GM18511 (cell line): ENCODE results near the gene VPS8.
A peak's percentile ranks its signal among the peaks of the same experiment; 100 is the strongest.

Experiments used
- ATAC-seq: cut with Tn5 transposase; IDR thresholded peaks from one replicate; pipeline ENCODE4 v1.9.1; 2021; ENCODE audit warnings: mild to moderate bottlenecking, moderate library complexity; ENCODE audit not compliant: unreplicated experiment

VPS8 gene, protein sequence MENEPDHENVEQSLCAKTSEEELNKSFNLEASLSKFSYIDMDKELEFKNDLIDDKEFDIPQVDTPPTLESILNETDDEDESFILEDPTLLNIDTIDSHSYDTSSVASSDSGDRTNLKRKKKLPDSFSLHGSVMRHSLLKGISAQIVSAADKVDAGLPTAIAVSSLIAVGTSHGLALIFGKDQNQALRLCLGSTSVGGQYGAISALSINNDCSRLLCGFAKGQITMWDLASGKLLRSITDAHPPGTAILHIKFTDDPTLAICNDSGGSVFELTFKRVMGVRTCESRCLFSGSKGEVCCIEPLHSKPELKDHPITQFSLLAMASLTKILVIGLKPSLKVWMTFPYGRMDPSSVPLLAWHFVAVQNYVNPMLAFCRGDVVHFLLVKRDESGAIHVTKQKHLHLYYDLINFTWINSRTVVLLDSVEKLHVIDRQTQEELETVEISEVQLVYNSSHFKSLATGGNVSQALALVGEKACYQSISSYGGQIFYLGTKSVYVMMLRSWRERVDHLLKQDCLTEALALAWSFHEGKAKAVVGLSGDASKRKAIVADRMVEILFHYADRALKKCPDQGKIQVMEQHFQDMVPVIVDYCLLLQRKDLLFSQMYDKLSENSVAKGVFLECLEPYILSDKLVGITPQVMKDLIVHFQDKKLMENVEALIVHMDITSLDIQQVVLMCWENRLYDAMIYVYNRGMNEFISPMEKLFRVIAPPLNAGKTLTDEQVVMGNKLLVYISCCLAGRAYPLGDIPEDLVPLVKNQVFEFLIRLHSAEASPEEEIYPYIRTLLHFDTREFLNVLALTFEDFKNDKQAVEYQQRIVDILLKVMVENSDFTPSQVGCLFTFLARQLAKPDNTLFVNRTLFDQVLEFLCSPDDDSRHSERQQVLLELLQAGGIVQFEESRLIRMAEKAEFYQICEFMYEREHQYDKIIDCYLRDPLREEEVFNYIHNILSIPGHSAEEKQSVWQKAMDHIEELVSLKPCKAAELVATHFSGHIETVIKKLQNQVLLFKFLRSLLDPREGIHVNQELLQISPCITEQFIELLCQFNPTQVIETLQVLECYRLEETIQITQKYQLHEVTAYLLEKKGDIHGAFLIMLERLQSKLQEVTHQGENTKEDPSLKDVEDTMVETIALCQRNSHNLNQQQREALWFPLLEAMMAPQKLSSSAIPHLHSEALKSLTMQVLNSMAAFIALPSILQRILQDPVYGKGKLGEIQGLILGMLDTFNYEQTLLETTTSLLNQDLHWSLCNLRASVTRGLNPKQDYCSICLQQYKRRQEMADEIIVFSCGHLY (N-terminal part only)

DNA sequence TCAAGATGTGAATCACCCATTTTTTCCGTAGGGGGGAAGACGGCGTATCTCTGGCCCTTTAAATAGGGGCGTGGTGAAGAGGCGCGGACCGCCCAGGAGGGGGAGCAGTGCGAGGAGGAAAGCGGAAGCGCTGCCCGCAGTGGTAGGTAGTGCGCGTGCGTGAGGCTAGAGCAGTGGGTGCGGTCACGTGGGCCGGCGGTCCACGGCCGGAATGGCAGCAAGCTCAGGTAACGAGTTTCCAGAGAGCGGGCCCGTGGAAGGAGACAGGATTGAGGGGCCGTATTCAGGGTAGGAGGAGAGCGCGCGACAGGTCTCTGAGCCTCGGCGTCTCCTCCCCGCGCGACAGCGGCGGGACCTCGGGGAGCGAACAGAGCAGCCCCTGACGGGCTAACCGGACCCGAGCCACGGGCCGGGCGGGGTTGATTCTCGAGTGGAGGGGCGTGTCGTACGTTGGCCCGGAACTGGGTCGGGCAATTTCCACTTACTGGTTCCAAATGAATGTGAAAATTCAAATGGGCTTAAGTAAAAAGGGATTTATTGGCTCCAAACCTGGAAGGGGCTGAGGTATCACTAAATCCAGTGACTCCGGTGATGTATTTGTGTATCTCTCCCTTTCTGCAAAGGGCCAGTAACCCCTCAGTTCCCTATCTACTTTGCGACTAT is at the start of gene VPS8:
Gene VPS8, plus strand, starts transcription at position 168 of the 663 bp plus-strand sequence. CDS start 12,467 bp downstream, outside the sequence.
- peak; percentile 89 for ATAC-seq

DNA sequence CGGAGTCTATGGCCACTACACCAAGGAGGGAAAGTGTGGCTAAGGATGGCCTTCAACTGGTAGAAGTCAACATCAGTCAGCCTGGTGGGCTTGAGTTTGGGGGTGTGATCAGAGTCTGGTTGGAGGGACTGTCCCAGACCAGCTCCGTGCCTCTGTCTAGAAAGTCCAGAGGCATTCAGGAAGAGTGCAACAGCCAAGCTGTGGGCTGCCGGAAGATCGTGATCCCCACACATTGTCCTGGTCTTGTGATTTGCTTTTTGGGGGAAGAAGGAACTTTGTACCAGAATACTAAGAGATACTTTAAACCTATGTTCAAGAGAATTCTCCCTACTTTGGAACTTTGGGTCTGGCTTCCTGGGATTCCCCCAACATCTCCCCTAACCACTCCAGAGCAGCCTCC is 47.8 kb upstream of the VPS8 start:
- no peak for ATAC-seq

GRCh38 chr3:184765047-184765729 is 46.8 kb upstream of the VPS8 start:
- ATAC-seq, result no peak

- ATAC-seq, result peak; percentile 88
Observed at GRCh38 chr3:184765730-184766074, 46.3 kb upstream of the VPS8 start.

- ATAC-seq, result no peak
Observed at GRCh38 chr3:184766555-184767261, 45.3 kb upstream of the VPS8 start.

DNA sequence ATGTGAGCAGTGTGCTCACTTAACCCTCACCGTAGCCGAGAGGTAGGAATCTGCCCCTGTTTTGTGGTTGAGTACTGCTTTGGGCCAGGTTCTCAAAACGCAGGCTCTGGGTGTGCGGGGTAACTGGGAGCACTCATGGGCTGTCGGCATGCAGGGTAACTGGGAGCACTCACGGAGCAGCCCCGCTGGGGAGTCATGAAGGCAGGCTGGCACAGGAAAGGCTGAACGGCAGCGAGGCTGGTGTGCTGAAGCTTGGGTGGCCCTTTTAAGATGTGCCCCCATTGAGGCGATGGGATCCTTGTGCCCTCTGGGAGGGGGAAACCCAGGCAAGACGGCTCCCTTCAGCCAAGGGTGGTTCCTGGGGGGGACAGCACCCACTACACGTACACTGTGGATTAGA is 44.6 kb upstream of the VPS8 start:
- no peak for ATAC-seq

DNA sequence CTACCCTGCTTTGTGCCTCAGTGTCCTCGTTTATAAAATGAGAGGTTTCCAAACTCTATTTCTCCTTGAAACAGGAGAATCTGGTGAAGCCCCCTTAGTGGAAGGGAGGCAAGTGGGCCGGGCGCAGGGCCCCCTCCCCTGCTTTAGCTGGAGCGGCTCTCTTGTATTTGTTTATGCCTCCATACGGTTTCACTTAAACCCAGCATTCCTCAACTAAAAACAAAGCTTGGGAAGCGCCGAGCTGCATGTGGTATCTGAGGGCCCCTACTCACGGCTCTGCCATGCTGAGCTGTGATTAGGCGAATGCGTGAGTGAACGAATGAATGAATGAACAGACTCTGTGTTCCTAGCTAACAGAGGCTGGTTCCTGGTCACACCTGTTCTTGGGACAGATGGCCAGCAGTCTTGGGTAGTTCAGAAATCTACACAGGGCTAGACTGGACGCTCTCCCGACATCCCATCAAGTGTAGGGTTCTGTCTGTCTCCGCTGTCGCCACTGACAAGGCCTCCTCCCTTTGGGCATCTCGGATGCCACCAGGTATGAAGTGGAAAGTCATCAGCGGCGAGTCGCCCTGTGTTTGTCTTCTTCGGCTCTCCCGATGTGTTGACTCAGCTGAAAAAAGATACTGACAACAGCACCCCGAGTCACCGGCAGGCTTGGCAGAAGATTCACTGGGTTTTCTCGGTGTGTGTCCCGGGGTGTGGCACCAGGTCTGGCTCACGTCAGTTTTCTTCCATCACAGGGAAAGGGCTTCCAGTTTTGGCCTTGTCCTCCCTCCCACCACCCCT is 42.4 kb upstream of the VPS8 start:
- no peak for ATAC-seq

GRCh38 chr3:184770541-184770940 is 41.4 kb upstream of the VPS8 start:
- no peak for ATAC-seq

GRCh38 chr3:184771301-184772127 is 40.5 kb upstream of the VPS8 start:
- no peak for ATAC-seq

- no peak for ATAC-seq
Observed at GRCh38 chr3:184772667-184773272, 39.2 kb upstream of the VPS8 start.

DNA sequence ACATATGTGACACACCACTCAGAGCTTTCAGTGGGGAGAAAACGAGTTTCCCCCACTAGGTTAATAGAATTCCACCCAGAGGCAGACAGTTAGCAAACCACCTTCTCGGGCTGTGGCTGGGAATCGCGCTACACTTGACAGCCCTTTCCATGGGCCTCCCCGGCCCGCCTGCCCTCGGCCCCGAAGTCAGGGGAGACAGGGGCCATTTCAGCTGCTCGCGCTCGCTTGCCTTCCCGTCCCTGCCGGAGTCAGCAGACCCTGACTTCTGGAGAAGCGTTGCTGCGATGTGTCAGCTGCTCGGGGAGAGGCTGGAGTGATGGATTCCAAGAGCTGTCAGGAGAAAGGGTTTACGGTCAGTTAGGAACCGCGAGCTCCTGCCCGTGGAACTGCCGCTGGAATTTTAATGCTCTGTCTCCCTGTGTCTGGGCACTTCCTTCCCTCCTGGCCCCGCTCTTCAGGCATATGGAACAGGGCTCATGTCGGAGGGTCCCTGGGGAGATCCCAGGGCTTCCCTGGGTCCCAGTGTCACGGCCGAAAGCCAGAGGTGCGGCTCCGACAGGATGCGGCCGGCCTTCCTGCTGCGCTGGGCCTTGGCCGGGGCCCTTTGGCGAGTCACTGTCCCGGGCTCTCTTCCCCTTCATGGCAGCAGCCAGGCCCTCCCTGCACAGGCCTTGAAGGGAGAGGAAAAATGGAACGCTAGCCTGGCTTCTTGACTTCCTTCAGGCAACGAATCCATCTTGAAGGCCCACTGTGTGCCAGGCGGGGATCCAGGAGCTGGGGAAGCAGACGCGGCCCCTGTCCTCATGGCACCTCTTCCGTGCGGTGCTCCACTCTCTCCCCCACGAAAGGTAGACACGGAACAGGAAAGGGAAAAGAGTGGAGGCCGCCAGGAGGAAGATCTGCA is 38.4 kb upstream of the VPS8 start:
- no peak for ATAC-seq

DNA sequence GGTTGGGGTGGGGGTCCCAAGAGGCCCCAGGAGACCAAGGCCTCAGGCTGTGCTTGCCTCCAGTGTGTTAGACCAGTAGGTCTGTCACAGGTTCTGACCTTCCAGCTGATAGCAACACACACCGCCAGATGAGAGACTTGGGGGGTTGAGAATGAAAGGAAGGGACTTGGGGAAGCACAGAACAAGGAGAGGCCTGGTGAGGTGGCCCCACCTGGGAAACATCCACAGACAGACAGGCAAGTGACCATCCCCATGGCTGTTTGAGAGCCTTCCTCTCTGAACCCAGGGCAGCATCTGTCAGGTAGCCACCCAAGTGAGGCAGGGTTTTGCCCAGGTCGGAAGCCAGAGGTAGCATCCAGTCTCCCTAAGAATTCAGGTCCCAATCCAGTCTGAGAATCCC is 35.0 kb upstream of the VPS8 start:
- no peak for ATAC-seq

- ATAC-seq, result peak; percentile 78
Observed at GRCh38 chr3:184777566-184778356, 34.2 kb upstream of the VPS8 start.

GRCh38 chr3:184778426-184779332 is 33.3 kb upstream of the VPS8 start:
- no peak for ATAC-seq
